Putamen (tissue), 1 donor: ENCODE measurements around the gene PRG3.
"Not testable (repeated sequence)": the region's sequence is repeated elsewhere in the genome, so short reads cannot be mapped to it uniquely, and the experiment has no call there.

ENCODE experiments used
- DNase-seq: peaks from one replicate; pipeline ENCODE4 v3.0.0-alpha.2; 2016; ENCODE audit warnings: low spot score

The PRG3 gene

GRCh38 chr11:57408771-57409170 is 27.8 kb upstream of the PRG3 start:
- DNase-seq = no peak

DNA sequence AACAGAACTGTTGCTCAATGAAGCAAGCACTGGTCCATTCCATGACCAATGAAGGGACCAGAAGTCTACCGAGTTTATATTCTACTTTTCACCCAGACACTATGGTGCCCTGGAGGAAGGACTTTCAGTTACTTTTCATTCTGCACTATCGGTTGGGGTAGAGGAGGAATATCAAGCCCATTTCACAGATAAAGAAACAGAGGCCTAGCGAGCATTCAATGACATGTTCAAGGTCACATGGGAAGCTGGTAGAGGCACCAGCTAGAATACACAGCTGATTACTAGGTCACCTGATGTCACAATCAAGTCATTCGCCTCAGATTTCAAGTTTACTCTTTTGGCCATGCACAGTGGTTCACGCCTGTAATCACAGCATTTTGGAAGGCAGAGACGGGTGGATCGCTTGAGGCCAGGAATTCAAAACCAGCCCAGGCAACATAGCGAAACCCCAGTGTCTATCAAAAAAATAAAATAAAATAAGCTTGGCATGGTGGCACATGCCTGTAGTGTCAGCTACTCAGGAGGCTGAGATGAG is 27.1 kb upstream of the PRG3 start:
- DNase-seq = no peak

- DNase-seq = no peak
Observed at GRCh38 chr11:57407010-57407920, 26.3 kb upstream of the PRG3 start.

- no peak for DNase-seq
Observed at GRCh38 chr11:57406337-57406904, 25.5 kb upstream of the PRG3 start.

DNA sequence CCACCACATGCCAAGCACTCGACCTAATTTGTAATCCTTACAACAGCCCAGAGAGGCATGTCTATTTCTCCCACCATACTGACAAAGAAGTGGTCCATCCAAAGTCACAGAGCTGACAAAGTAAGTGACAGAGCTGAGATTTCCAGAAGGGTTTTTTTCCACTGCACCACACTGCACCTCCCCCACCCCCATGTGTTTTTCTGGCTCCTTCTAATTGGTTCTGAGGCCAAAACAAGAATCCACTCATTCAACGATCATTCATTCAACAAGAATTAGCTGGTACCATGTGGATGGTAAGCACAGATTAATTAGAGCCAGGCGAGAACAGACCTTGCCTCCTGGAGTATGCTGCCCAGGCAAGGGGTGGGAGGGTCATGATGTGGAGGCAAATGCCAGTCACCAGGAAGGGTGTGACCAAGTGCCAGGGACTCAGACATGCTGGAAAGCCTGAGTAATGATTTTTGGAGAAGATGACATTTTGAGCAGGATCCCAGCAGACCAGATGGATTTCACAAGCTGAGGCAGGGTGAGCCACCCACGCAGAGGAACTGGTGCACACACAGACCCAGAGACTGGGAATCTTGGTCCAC is 24.4 kb upstream of the PRG3 start:
- no peak for DNase-seq

GRCh38 chr11:57403802-57404147 is 22.8 kb upstream of the PRG3 start:
- DNase-seq = no peak

DNA sequence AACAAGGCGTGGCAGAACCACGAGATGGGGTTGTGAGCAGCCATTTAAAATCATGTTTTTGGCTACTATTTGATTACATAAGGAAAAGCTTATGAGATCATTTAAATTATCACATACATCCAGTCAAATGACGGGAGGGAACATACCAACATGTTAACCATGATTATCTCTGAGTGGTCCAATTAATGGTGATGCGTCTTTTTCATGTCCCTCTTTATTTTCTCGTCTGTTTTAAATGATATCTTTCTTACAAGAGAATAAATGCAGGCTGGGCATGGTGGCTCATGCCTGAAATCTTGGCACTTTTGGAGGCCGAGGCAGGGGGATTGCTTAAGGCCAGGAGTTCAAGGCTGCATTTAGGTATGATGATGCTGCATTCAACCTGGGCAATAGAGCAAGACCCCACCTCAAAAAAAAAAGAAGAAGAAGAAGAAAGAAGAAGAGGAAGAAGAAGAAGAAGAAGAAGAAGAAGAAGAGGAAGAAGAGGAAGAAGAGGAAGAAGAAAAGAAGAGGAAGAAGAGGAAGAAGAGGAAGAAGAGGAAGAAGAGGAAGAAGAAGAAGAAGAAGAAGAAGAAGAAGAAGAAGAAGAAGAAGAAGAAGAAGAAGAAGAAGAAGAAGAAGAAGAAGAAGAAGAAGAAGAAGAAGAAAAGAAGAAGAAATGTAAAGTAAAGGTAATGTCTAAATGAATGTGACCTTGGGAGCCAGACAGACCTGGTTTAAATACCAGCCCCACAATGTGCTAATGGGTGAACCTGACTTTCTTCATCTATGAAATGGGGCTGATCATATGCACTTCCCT is 22.3 kb upstream of the PRG3 start:
- DNase-seq = not testable (repeated sequence)

GRCh38 chr11:57402188-57403002 is 21.4 kb upstream of the PRG3 start:
- no peak for DNase-seq

- DNase-seq = no peak
Observed at GRCh38 chr11:57399972-57400578, 19.1 kb upstream of the PRG3 start.

DNA sequence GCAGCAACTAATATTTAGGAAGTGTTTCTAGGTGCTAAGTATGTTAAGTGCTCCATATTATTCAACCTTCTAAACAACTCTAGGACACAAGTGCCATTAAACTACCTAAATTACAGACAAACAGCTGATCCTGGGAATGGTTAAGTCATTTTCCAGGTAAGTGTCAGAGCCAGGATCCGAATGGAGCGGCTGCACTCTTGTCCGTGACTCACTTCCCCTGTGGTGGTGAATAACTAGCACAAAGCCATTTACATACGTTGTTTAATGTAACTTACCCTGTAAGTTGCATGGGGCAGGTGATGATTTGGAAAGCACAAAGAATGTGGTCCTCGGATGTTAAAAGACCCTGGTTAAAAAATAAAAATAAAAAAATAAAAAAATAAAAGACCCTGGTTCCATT is 18.3 kb upstream of the PRG3 start:
- no peak for DNase-seq

- DNase-seq = no peak
Observed at GRCh38 chr11:57397394-57397990, 16.5 kb upstream of the PRG3 start.

DNA sequence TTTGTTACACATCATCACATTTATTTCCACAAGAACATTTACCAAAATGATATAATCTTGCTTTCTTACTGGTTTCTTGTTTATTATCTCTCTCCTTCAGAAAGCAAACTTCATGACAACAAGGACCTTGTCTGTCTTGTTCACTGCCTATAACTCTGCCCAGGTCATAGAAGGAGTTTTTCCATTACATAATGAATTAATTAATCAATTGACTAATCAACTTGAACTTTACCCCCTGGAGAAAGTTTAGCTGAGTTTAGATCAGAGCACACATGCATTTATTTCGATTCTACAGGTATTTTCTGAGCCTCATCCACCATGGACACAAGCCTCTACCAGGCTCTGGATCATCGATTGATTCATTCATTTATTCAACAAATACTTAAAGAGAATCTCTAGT is 15.8 kb upstream of the PRG3 start:
- no peak for DNase-seq

- DNase-seq = no peak
Observed at GRCh38 chr11:57395905-57396623, 15.1 kb upstream of the PRG3 start.

DNA sequence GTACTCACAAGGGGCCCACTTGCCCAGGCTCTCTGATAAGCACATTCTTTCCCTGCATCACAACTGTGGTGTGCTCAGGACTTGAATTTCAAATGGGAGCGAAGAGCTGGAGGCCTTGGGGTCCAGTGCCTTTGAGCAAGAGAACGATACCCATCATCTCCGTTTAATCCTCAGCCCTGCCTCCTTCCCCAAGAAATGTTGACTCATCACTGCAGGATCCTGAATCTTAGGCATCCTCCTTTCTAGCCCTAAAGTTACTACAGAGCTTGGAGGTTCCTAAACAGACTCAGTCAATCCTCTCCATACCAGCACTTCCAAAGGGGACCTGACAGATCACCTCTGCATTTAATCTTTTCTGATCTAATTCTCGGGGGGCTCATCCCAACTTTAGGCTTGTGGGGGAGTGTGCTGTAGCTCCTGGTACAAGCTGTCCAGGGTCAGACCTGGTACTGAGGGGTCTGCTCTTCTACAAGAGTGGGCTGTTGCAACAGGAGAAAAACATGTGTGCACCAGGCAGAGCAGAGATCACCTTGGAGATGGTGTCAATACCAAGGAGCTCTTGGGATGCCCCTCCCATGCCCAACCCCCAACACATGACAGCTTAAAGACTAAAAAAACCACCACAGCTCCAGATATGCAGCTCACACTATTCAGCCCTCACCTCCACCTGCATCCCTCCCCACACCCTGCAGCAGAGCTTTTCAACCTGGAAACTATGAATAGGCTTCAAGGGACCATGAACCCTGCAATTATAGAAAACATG is 13.4 kb upstream of the PRG3 start:
- no peak for DNase-seq

GRCh38 chr11:57392763-57393105 is 11.8 kb upstream of the PRG3 start:
- DNase-seq = no peak

DNA sequence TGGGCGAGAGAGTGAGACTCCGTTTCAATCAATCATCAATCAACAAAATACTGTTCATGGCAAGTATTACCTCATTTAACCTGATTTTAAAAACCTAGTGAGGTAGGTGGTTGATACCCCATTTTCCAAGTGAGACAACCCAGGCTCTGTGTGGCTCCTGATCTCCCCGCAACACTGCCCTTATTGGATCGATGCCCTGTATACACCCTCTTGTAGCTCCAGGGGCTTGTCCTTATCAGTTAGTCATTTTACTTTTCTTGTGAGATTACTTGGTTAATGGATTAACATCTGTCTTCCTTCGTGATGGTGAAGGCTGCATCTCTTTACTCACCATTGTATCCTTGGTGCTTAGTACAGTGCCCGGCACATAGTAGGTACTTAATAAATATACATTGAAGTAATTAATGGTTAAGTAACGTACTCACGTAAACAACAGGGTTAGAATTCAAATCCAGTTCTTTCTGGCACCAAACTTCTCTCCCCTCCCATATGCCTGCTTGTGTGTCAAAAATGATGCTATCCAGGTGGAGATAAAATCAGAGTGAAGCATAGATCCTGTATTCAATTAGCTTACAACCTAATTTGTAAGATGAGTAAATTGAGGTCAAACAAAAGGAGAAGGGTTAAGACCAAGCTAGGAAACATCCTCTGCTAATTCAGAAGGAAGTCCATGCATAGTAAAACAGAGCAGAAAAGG is 11.3 kb upstream of the PRG3 start:
- DNase-seq = no peak

- no peak for DNase-seq
Observed at GRCh38 chr11:57391539-57391938, 10.6 kb upstream of the PRG3 start.

GRCh38 chr11:57391111-57391510 is 10.2 kb upstream of the PRG3 start:
- no peak for DNase-seq

- DNase-seq = no peak
Observed at GRCh38 chr11:57390535-57390934, 9.6 kb upstream of the PRG3 start, which contains the start of gene PRG2. Gene PRG2 (minus strand): TSS chr11:57390650. CDS start chr11:57389944, 706 bp downstream.
